Kidney (tissue), 14 donors: Measurements from ENCODE around the gene TRIM44. TPM values are rescaled to one million over a fixed set of nuclear protein-coding genes. Genes with fewer than 3 reads are reported as not detected.

ENCODE experiments used
- DNase-seq, 5 donors: peaks; one replicate each; pipeline ENCODE4 v3.0.0-alpha.2; 2013 to 2020
- FAIRE-seq: peaks from 2 replicates; lab custom pipeline; 2012; peaks lifted over from hg19 to GRCh38; lab: Jason Lieb, UNC
- H3K27ac ChIP-seq, 2 donors: one replicate each; pipeline ENCODE4 v1.7.0; 2013; ENCODE audit warnings: low read depth in 2 of 2, low read length in 2 of 2, inconsistent platforms in 1 of 2
- H3K27me3 ChIP-seq: one replicate; pipeline ENCODE4 v1.7.1; 2013; ENCODE audit warnings: low read length, inconsistent platforms; ENCODE audit not compliant: control insufficient read depth, insufficient read depth
- H3K36me3 ChIP-seq, 3 donors: one replicate each; pipeline versions ENCODE4 v1.7.0 to v1.7.1; 2013; ENCODE audit warnings: low read length in 3 of 3, control low read depth in 1 of 3, inconsistent platforms in 1 of 3; ENCODE audit not compliant: insufficient read depth in 3 of 3, control insufficient read depth in 2 of 3
- H3K4me1 ChIP-seq, 3 donors: one replicate each; pipeline versions ENCODE4 v1.7.0 to v1.7.1; 2013; ENCODE audit warnings: low read length in 3 of 3, inconsistent platforms in 1 of 3, low read depth in 1 of 3; ENCODE audit not compliant: control insufficient read depth in 2 of 3, insufficient read depth in 2 of 3
- H3K4me3 ChIP-seq, 3 donors: one replicate each; pipeline versions ENCODE4 v1.7.0 to v1.8.1; 2013; ENCODE audit warnings: low read length in 3 of 3, control low read depth in 1 of 3, inconsistent platforms in 1 of 3
- H3K9ac ChIP-seq, 3 donors: one replicate each; pipeline versions ENCODE4 v1.7.0 to v1.7.1; 2013; ENCODE audit warnings: low read length in 3 of 3, control low read depth in 1 of 3, inconsistent platforms in 1 of 3
- H3K9me3 ChIP-seq, 3 donors: one replicate each; pipeline versions ENCODE4 v1.7.0 to v1.7.1; 2013; ENCODE audit warnings: low read length in 3 of 3, control low read depth in 1 of 3, inconsistent platforms in 1 of 3; ENCODE audit not compliant: control insufficient read depth in 2 of 3, insufficient read depth in 1 of 3
- CTCF ChIP-seq: IDR thresholded peaks from 3 replicates; pipeline ENCODE4 v1.5.1; 2012; ENCODE audit warnings: mild to moderate bottlenecking, moderate library complexity, borderline replicate concordance; ENCODE audit not compliant: insufficient read depth; ENCODE audit errors: extremely low read depth
- intact Hi-C: fragments of 100-400 bp; cut with DNase I; formaldehyde crosslinking; loops from one replicate; pipeline ENCODE4 v1.11.1; 2022
- polyA plus RNA-seq: library from polyadenylated mRNA; stranded (reverse); fragments of 350-450 nt; fragmentation: Illumina TruSeq; extraction: RNeasy Lipid Tissue Mini Kit (QIAGEN cat#74804); gene quantifications from one replicate; pipeline ENCODE4 v1.2.3, GENCODE V29; 2014; ENCODE audit warnings: low read depth, low replicate concordance; ENCODE audit not compliant: insufficient read depth
- total RNA-seq: library from RNA; stranded (reverse); fragmentation: NEBNext Ultra II Directional; extraction: Animal tissue kit (Norgen Biotek cat#: 25700); gene quantifications from one replicate; pipeline ENCODE4 v1.2.1, GENCODE V29; 2021
- donor health status: control.
- donor health status: control.
- donor health status: control.
- donor health status: control.
- donor health status: control.
- donor health status: DM: yes; HTN: yes; CAD: no.
- donor health status: Normal renal cell carcinoma (clear cell type).

The TRIM44 gene
- total and polyA plus RNA-seq, 2 donors from 2014 or later: 14.5 to 88.9 TPM

GRCh38 chr11:35802221-35802620 lies 139.6 kb downstream of the TRIM44 start:
- Histone ChIP-seq H3K4me1 (peaks cover 0 to 5% (median 0%) of the 10 kb centered on the region in 3 donors), H3K36me3 (no peaks in the 10 kb centered on the region), H3K4me3 (no peak overlapping the region), H3K27me3 (no peaks in the 10 kb centered on the region), H3K9ac (no peak overlapping the region), H3K27ac (no peak overlapping the region), H3K9me3 (no peaks in the 10 kb centered on the region)
- intact Hi-C loops: no loop called here
- no peak for TF ChIP-seq CTCF
- FAIRE-seq (no peak), DNase-seq (no peak)

GRCh38 chr11:35802672-35803071 lies 140.1 kb downstream of the TRIM44 start:
- H3K9me3 ChIP-seq: no peaks in the 10 kb centered on the region
- no peak overlapping the region for H3K4me3 ChIP-seq
- DNase-seq: no peak
- H3K9ac ChIP-seq: no peak overlapping the region
- no peak for FAIRE-seq
- H3K27ac ChIP-seq: no peak overlapping the region
- intact Hi-C loops: no loop called here
- no peak for TF ChIP-seq CTCF
- no peaks in the 10 kb centered on the region for H3K36me3 ChIP-seq
- H3K27me3 ChIP-seq: no peaks in the 10 kb centered on the region
- peaks cover 0 to 5% (median 0%) of the 10 kb centered on the region in 3 donors for H3K4me1 ChIP-seq

- no peak for FAIRE-seq
- H3K27me3 ChIP-seq: no peaks in the 10 kb centered on the region
- no peak for TF ChIP-seq CTCF
- H3K9ac ChIP-seq: no peak overlapping the region
- DNase-seq: no peak
- no peaks in the 10 kb centered on the region for H3K36me3 ChIP-seq
- H3K9me3 ChIP-seq: no peaks in the 10 kb centered on the region
- peaks cover 0 to 5% (median 0%) of the 10 kb centered on the region in 3 donors for H3K4me1 ChIP-seq
- H3K4me3 ChIP-seq: no peak overlapping the region
- intact Hi-C loops: no loop called here
- H3K27ac ChIP-seq: no peak overlapping the region
These were observed 140.5 kb downstream of the TRIM44 start for GRCh38 chr11:35803115-35803514.

GRCh38 chr11:35804451-35805040 lies 142.0 kb downstream of the TRIM44 start:
- no peaks in the 10 kb centered on the region for H3K27me3 ChIP-seq
- H3K4me1 ChIP-seq: peaks cover 0 to 10% (median 7%) of the 10 kb centered on the region in 3 donors
- H3K36me3 ChIP-seq: no peaks in the 10 kb centered on the region
- H3K4me3 ChIP-seq: no peak overlapping the region
- FAIRE-seq: no peak
- intact Hi-C loops: no loop called here
- H3K9me3 ChIP-seq: no peaks in the 10 kb centered on the region
- TF ChIP-seq CTCF: no peak
- no peak for DNase-seq
- H3K9ac ChIP-seq: no peak overlapping the region
- no peak overlapping the region for H3K27ac ChIP-seq
